GM12892 (cell line): Measurements from ENCODE around the gene BCCIP.

Experiments
- POLR2A ChIP-seq: IDR thresholded peaks from 2 replicates; pipeline ENCODE4 v1.6.1; 2011; ENCODE audit warnings: low read depth, low read length, control low read depth
- POLR2AphosphoS5 ChIP-seq: IDR thresholded peaks from 2 replicates; pipeline ENCODE4 v1.6.1; 2011; ENCODE audit warnings: low read depth, low read length, control low read depth
- TAF1 ChIP-seq: IDR thresholded peaks from 2 replicates; pipeline ENCODE4 v1.6.1; 2011; ENCODE audit warnings: low read depth, mild to moderate bottlenecking, control low read depth, low read length, borderline replicate concordance

DNA sequence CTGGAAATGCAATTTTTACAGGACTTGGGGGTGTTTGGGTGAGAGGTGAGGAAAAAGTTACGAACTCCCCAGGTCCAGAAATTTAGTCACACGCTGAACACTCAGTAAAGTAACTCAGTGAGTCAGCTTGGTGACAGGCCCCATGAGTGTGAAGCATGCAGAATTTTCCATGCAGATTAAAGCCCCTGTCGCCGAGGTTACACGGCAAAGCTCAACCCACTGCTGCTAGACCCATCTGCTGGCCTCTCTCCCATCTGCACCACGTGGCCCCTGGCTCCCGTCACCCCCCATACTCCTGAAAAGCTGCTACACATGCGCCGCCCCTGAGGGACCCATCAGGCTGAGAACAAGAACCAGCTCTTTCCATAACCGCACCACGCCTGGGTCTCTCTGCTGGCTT, 40.7 kb upstream of the BCCIP start:
- TF ChIP-seq POLR2AphosphoS5: no peak
- TF ChIP-seq TAF1: no peak
- no peak for TF ChIP-seq POLR2A
